HepG2 (cell line): ENCODE measurements around the gene MYO7B. TPM values are rescaled to one million over a fixed set of nuclear protein-coding genes. Genes with fewer than 3 reads are reported as not detected.

ENCODE experiments used
- CENPBD1 ChIP-seq: sonication (generic); formaldehyde crosslinking; IDR thresholded peaks from 2 replicates; pipeline ENCODE4 v1.8.0; 2022; ENCODE audit warnings: missing genetic modification reagents, low read depth, mild to moderate bottlenecking, borderline replicate concordance
- ELF1 ChIP-seq: sonication (generic); formaldehyde crosslinking; IDR thresholded peaks from 2 replicates; pipeline ENCODE4 v1.4.0; 2020; ENCODE audit warnings: missing genetic modification reagents
- JDP2 ChIP-seq: sonication (generic); formaldehyde crosslinking; IDR thresholded peaks from 2 replicates; pipeline ENCODE4 v1.8.1; 2022; ENCODE audit warnings: missing genetic modification reagents, borderline replicate concordance
- NFAT5 ChIP-seq: sonication (generic); formaldehyde crosslinking; IDR thresholded peaks from 2 replicates; pipeline ENCODE4 v1.4.0; 2020; ENCODE audit warnings: missing genetic modification reagents
- NFRKB ChIP-seq: fragments of 450-650 bp; IDR thresholded peaks from 2 replicates; pipeline ENCODE4 v1.6.1; 2017
- NKX3-1 ChIP-seq: sonication (generic); formaldehyde crosslinking; IDR thresholded peaks from 2 replicates; pipeline ENCODE4 v1.5.0; 2020; ENCODE audit warnings: missing genetic modification reagents
- PCBP1 ChIP-seq: fragments of 200-400 bp; formaldehyde crosslinking; IDR thresholded peaks from 2 replicates; pipeline ENCODE4 v1.6.1; 2017; ENCODE audit warnings: mild to moderate bottlenecking, low read depth, low read length, borderline replicate concordance
- REXO4 ChIP-seq: sonication (generic); formaldehyde crosslinking; IDR thresholded peaks from 2 replicates; pipeline ENCODE4 v1.8.0; 2022; ENCODE audit warnings: missing genetic modification reagents, mild to moderate bottlenecking, borderline replicate concordance
- TCF7L2 ChIP-seq: IDR thresholded peaks from 2 replicates; pipeline ENCODE4 v1.6.1; 2011; ENCODE audit warnings: mild to moderate bottlenecking, low read depth, low read length, moderate library complexity
- TFAP4 ChIP-seq: sonication (generic); IDR thresholded peaks from 2 replicates; pipeline ENCODE4 v1.6.1; 2016; ENCODE audit warnings: low read depth, borderline replicate concordance
- ZBTB21 ChIP-seq: sonication (generic); formaldehyde crosslinking; IDR thresholded peaks from 2 replicates; pipeline ENCODE4 v1.4.0; 2020; ENCODE audit warnings: missing genetic modification reagents
- ZC3H13 ChIP-seq: sonication (generic); formaldehyde crosslinking; IDR thresholded peaks from 2 replicates; pipeline ENCODE4 v1.8.1; 2023; ENCODE audit warnings: mild to moderate bottlenecking, missing genetic modification reagents, moderate library complexity
- ZNF232 ChIP-seq: sonication (generic); formaldehyde crosslinking; IDR thresholded peaks from 2 replicates; pipeline ENCODE4 v1.4.0; 2020; ENCODE audit warnings: missing genetic modification reagents, borderline replicate concordance
- ZNF451 ChIP-seq: sonication (generic); formaldehyde crosslinking; IDR thresholded peaks from 2 replicates; pipeline ENCODE4 v1.5.0; 2020; ENCODE audit warnings: mild to moderate bottlenecking, missing genetic modification reagents
- ZNF484 ChIP-seq: sonication (generic); formaldehyde crosslinking; IDR thresholded peaks from 2 replicates; pipeline ENCODE4 v1.5.1; 2020; ENCODE audit warnings: mild to moderate bottlenecking, low read depth, missing genetic modification reagents, borderline replicate concordance
- ZNF557 ChIP-seq: sonication (generic); formaldehyde crosslinking; IDR thresholded peaks from 2 replicates; pipeline ENCODE4 v1.4.0; 2020; ENCODE audit warnings: missing genetic modification reagents
- ZNF577 ChIP-seq: sonication (generic); formaldehyde crosslinking; IDR thresholded peaks from 2 replicates; pipeline ENCODE4 v1.4.0; 2020; ENCODE audit warnings: mild to moderate bottlenecking, low read depth, missing genetic modification reagents, borderline replicate concordance
- ZNF670 ChIP-seq: sonication (generic); formaldehyde crosslinking; IDR thresholded peaks from 2 replicates; pipeline ENCODE4 v1.8.0; 2022; ENCODE audit warnings: mild to moderate bottlenecking, missing genetic modification reagents, borderline replicate concordance
- polyA plus RNA-seq, 8 experiments: library from polyadenylated mRNA; depleted of rRNA in 3 of 8; stranded (reverse) in 7 of 8; unstranded in 1 of 8; fragments of >200 nt; fragmentation: Illumina TruSeq in 4 of 8; extraction: Trizol in 4 of 8; gene quantifications; 2 replicates each; pipeline versions ENCODE4 v1.2.1 to v1.2.3, GENCODE V29; 2011 to 2016; ENCODE audit warnings: low read depth in 4 of 8, missing spikeins in 1 of 8, mixed read lengths in 1 of 8; ENCODE audit not compliant: insufficient read depth in 1 of 8
- total RNA-seq, 5 experiments: library from RNA; depleted of rRNA; stranded (reverse); fragments of >200 nt; fragmentation: Illumina TruSeq; extraction: Trizol; gene quantifications; 2 replicates each; pipeline ENCODE4 v1.2.3, GENCODE V29; 2016; ENCODE audit warnings: low read depth in 1 of 5

Gene MYO7B
- total and polyA plus RNA-seq, 2 of the 13 experiments (the other 11 are each of a cell fraction or from before 2014, with no cell fraction given) = not detected

- no peak for TF ChIP-seq ZBTB21
- peak; percentile 73; the same call in 1 of the 2 replicates for TF ChIP-seq ZNF232 (CRISPR knock-in tag)
- peak; percentile 34; the same call in 1 of the 2 replicates for TF ChIP-seq TFAP4
- TF ChIP-seq ELF1 (CRISPR knock-in tag) = no peak
- TF ChIP-seq CENPBD1 = no peak
- TF ChIP-seq NKX3-1 (CRISPR knock-in tag) = no peak
- no peak for TF ChIP-seq NFAT5
- no peak for TF ChIP-seq TCF7L2
- TF ChIP-seq PCBP1 = 0 out of 2 replicates have a peak, but pooled peaks have one; percentile 13
- TF ChIP-seq JDP2 (CRISPR knock-in tag) = no peak
- no peak for TF ChIP-seq REXO4 (CRISPR knock-in tag)
- no peak for TF ChIP-seq ZNF577
- TF ChIP-seq ZNF557 (CRISPR knock-in tag) = no peak
- no peak for TF ChIP-seq ZNF670 (CRISPR knock-in tag)
- TF ChIP-seq NFRKB = no peak
- TF ChIP-seq ZNF484 (CRISPR knock-in tag) = no peak
- TF ChIP-seq ZC3H13 (CRISPR knock-in tag) = no peak
- TF ChIP-seq ZNF451 (CRISPR knock-in tag) = peak; percentile 29; the same call in 1 of the 2 replicates
Observed at GRCh38 chr2:127640082-127641072, 104.9 kb downstream of the MYO7B start (continued).
